GM18526 (cell line): ENCODE results near the gene ZSCAN10.

Experiments used
- POLR2A ChIP-seq: IDR thresholded peaks from 3 replicates; pipeline ENCODE4 v1.6.1; 2011; ENCODE audit not compliant: insufficient read length; ENCODE audit errors: extremely low read depth

ZSCAN10 gene

GRCh38 chr16:3045758-3046640 is 53.1 kb downstream of the ZSCAN10 start, which contains the start of gene MMP25:
Gene MMP25 (plus strand): TSS chr16:3046561. CDS start chr16:3046918, 357 bp downstream.
- no peak for TF ChIP-seq POLR2A

- no peak for TF ChIP-seq POLR2A
These were observed 54.4 kb downstream of the ZSCAN10 start for GRCh38 chr16:3044708-3045107.

- no peak for TF ChIP-seq POLR2A
These were observed 56.7 kb downstream of the ZSCAN10 start for GRCh38 chr16:3042376-3042775.

DNA sequence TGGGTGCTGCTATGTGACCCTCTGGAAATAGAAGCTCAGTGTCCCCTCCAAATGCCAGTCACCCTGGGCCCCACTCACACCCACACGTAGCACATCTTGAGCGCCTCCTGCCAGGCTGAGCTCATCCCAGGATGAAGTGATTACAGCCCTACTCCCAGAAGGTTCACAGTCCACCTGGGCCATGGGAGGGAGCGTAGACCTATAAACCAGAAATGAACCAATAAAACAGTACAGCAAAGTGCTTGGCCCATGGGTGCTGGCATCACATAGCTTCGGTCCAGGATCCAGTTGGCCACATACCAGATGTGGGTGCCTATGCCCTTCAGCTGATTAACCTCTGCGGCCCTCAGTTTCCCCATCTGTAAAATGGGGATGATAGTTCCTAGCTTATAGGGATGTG is 60.2 kb downstream of the ZSCAN10 start:
- TF ChIP-seq POLR2A, result no peak
